ENCODE results near the gene USP12.

USP12 gene

DNA sequence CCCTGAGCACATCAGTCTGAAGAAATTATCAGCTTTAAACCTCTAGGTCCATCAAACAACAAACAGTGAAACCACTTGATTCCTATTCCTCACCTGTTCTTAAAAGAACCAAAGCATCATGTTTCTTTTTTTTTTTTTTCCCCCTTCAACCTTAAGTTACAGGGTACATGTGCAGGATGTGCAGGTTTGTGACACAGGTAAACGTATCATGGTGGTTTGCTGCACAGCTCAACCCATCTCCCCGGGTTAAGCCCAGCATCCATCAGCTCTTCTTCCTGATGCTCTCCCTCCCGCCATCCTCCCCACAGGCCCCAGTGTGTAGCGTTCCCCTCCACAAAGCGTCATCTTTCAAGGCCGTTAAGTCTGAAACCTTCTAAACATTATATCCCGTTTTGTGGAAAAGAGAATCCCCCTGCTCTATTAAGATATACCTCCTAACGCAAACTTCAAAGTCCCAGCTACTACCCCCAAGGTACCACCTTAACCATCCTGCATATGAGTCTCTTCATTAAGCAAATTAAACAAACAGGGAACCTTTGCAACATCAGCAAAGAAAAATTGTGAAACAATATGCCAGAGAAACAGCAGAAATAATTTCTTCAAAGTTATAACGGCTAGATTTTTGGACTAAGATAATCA, 10.8 kb downstream of the USP12 start:
- TF ChIP-seq POLR2AphosphoS5 (IDR thresholded peaks at IDR 0.05; ENCODE audit: low read depth, low read length) (no peak), TAF1 (IDR thresholded peaks at IDR 0.05; ENCODE audit: borderline replicate concordance, insufficient read depth, low read length) (no peak), FOXP2 (optimal IDR thresholded peaks at IDR 0.05; ENCODE audit: borderline replicate concordance, extremely low read depth, extremely low read length, insufficient read depth) (no peak)
- TF ChIP-seq, protein P1, sequence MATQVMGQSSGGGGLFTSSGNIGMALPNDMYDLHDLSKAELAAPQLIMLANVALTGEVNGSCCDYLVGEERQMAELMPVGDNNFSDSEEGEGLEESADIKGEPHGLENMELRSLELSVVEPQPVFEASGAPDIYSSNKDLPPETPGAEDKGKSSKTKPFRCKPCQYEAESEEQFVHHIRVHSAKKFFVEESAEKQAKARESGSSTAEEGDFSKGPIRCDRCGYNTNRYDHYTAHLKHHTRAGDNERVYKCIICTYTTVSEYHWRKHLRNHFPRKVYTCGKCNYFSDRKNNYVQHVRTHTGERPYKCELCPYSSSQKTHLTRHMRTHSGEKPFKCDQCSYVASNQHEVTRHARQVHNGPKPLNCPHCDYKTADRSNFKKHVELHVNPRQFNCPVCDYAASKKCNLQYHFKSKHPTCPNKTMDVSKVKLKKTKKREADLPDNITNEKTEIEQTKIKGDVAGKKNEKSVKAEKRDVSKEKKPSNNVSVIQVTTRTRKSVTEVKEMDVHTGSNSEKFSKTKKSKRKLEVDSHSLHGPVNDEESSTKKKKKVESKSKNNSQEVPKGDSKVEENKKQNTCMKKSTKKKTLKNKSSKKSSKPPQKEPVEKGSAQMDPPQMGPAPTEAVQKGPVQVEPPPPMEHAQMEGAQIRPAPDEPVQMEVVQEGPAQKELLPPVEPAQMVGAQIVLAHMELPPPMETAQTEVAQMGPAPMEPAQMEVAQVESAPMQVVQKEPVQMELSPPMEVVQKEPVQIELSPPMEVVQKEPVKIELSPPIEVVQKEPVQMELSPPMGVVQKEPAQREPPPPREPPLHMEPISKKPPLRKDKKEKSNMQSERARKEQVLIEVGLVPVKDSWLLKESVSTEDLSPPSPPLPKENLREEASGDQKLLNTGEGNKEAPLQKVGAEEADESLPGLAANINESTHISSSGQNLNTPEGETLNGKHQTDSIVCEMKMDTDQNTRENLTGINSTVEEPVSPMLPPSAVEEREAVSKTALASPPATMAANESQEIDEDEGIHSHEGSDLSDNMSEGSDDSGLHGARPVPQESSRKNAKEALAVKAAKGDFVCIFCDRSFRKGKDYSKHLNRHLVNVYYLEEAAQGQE (IDR thresholded peaks at IDR 0.05; ENCODE audit: insufficient read depth in 1 of 2, low read depth in 2 of 2, low read length in 2 of 2), result no peak

DNA sequence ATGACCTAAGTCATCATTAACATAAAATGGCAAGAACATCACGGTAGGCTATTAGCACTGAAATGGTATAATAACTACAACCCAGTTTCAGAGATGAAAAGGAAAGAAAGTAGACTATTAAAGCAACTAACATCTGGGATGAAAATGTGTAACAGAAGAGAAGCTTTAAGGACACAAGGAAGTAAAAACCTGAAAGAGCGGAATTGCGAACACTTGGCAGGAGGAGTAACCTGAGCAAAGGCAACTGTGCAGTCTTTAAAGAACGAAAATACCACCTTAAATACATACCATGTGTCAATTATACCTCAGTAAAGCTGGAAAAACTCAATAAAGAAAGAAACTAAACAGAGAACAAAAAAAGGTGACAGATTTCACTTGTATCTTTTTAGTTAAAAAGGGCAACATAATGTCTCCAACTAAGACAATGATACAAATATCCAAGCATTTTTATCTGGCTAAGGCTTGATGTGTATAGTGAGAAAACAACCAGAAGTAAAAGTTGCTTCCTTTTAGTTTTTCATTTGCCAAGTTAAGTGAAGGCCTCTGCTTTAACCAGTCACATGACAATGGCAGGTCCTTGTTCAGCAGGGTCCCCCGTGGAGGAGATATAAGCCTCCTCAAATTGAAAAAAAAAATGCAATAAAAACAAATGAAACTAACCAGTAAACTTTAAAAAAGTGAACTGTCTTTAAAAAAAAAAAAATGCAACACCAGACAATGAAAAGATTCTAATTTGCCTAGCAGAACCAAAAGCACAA, 11.6 kb downstream of the USP12 start:
- TF ChIP-seq POLR2AphosphoS5 (IDR thresholded peaks at IDR 0.05; ENCODE audit: low read depth, low read length) (no peak), SIN3A (IDR thresholded peaks at IDR 0.05; ENCODE audit: borderline replicate concordance, insufficient read depth, low read length) (no peak), FOXP2 (optimal IDR thresholded peaks at IDR 0.05; ENCODE audit: borderline replicate concordance, extremely low read depth, extremely low read length, insufficient read depth) (no peak), TAF1 (IDR thresholded peaks at IDR 0.05; ENCODE audit: borderline replicate concordance, insufficient read depth, low read length) (no peak)
- TF ChIP-seq, protein P1 (IDR thresholded peaks at IDR 0.05; ENCODE audit: insufficient read depth in 1 of 2, low read depth in 2 of 2, low read length in 2 of 2), result no peak

DNA sequence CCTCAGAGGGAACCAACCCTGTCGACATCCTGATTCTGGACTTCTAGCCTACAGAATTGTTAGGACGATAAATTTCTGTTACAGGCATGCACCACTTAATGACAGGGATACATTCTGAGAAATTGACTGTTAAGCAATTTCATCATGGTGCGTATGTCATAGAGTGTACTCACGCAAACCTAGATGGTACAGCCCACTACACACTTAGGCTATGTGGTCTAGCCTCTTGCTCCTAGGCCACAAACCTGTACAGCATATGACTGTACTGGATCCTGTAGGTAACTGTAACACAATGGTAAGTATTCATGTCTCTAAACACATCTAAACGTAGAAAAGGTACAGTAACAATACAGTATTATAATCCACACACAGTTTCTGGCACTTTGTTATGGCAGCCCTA, 13.3 kb downstream of the USP12 start:
- TF ChIP-seq POLR2AphosphoS5 (IDR thresholded peaks at IDR 0.05; ENCODE audit: low read depth, low read length) (no peak), TAF1 (IDR thresholded peaks at IDR 0.05; ENCODE audit: borderline replicate concordance, insufficient read depth, low read length) (no peak), SIN3A (IDR thresholded peaks at IDR 0.05; ENCODE audit: borderline replicate concordance, insufficient read depth, low read length) (no peak), FOXP2 (optimal IDR thresholded peaks at IDR 0.05; ENCODE audit: borderline replicate concordance, extremely low read depth, extremely low read length, insufficient read depth) (no peak)
- TF ChIP-seq, protein P1 (IDR thresholded peaks at IDR 0.05; ENCODE audit: insufficient read depth in 1 of 2, low read depth in 2 of 2, low read length in 2 of 2), result no peak

DNA sequence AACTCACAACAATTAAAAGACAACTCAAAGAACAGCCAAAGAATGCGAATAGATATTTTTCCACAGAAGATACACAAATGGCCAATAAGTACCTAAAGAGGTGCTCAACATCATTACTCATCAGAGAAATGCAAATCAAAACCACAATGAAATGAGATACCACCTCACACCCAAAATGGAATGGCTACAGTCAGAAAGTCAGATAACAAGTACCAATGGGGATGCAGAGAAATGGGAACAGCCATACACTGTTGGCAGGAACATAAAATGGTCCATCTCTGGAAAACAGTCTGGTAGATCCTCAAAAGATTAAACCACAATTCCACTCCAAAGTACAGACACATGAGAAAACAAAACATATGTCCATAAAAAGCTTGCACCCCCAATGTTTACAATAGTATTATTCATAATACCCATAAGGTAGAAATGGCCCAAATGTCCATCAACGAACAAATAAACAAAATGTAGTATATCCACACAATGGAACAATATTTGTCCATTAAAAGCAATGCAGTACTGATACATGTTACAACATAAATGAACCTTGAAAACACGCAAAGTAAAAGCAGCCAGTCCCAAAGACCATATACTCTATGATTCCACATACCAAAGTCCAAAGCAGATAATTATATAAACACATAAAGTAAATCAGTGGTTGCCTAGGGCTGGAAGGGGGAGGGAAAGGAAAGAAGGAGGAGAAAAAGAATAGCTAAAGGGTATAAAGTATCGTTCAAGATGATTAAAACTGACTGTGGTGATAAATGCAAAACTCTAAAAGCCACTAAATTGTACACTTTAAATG, 19.6 kb downstream of the USP12 start:
- TF ChIP-seq TAF1 (IDR thresholded peaks at IDR 0.05; ENCODE audit: borderline replicate concordance, insufficient read depth, low read length) (no peak), FOXP2 (optimal IDR thresholded peaks at IDR 0.05; ENCODE audit: borderline replicate concordance, extremely low read depth, extremely low read length, insufficient read depth) (no peak), SIN3A (IDR thresholded peaks at IDR 0.05; ENCODE audit: borderline replicate concordance, insufficient read depth, low read length) (no peak), POLR2AphosphoS5 (IDR thresholded peaks at IDR 0.05; ENCODE audit: low read depth, low read length) (no peak)
- TF ChIP-seq, protein P1 (IDR thresholded peaks at IDR 0.05; ENCODE audit: insufficient read depth in 1 of 2, low read depth in 2 of 2, low read length in 2 of 2), result no peak
